HG03354 (cell line): ENCODE data around the gene GTF2A1.

ENCODE experiments used
- ATAC-seq: cut with Tn5 transposase; IDR thresholded peaks from one replicate; pipeline ENCODE4 v1.9.1; 2021; ENCODE audit warnings: mild to moderate bottlenecking; ENCODE audit not compliant: unreplicated experiment, poor library complexity, severe bottlenecking

Gene GTF2A1

GRCh38 chr14:81147140-81147897, 73.4 kb downstream of the GTF2A1 start:
- ATAC-seq = peak; percentile 73

- ATAC-seq = no peak
Observed at GRCh38 chr14:81144824-81145603, 75.7 kb downstream of the GTF2A1 start.

GRCh38 chr14:81143793-81144192, 77.0 kb downstream of the GTF2A1 start:
- ATAC-seq = no peak

- no peak for ATAC-seq
Observed at GRCh38 chr14:81141426-81141825, 79.3 kb downstream of the GTF2A1 start.

- ATAC-seq = no peak
Observed at GRCh38 chr14:81138429-81138828, 82.3 kb downstream of the GTF2A1 start.

- ATAC-seq = no peak
Observed at GRCh38 chr14:81137316-81137715, 83.4 kb downstream of the GTF2A1 start.

GRCh38 chr14:81133400-81133799, 87.4 kb downstream of the GTF2A1 start:
- no peak for ATAC-seq

GRCh38 chr14:81132468-81132867, 88.3 kb downstream of the GTF2A1 start:
- no peak for ATAC-seq

- ATAC-seq = no peak
Observed at GRCh38 chr14:81129242-81129641, 91.5 kb downstream of the GTF2A1 start.

- no peak for ATAC-seq
Observed at GRCh38 chr14:81127785-81128184, 93.0 kb downstream of the GTF2A1 start.

GRCh38 chr14:81125536-81125935, 95.2 kb downstream of the GTF2A1 start:
- ATAC-seq = no peak
